Prostate gland (tissue), 2 donors: ENCODE data around the gene PTPRCAP. TPM values are rescaled to one million over a fixed set of nuclear protein-coding genes. Genes with fewer than 3 reads are reported as not detected.
A peak's percentile ranks its signal among the peaks of the same experiment; 100 is the strongest.

Source experiments
- DNase-seq: peaks from one replicate; pipeline ENCODE4 v3.0.0-alpha.2; 2019; ENCODE audit warnings: low spot score
- H3K27ac ChIP-seq, 2 donors: fragments of 200-600 bp; sonication (generic); 2 replicates each; pipeline ENCODE4 v1.5.1; 2017 to 2019
- H3K27me3 ChIP-seq: fragments of 200-600 bp; sonication (generic); replicated peaks from 2 replicates; pipeline ENCODE4 v1.5.1; 2019; ENCODE audit not compliant: insufficient read depth
- H3K36me3 ChIP-seq, 2 donors: fragments of 200-600 bp; sonication (generic); 1 replicate in 1 of 2; 2 replicates in 1 of 2; pipeline versions ENCODE4 v1.5.1 to v1.8.1; 2017 to 2019
- H3K4me1 ChIP-seq: fragments of 200-600 bp; sonication (generic); replicated peaks from 2 replicates; pipeline ENCODE4 v1.5.1; 2019
- H3K4me3 ChIP-seq, 2 donors: fragments of 200-600 bp; sonication (generic); 2 replicates each; pipeline ENCODE4 v1.5.1; 2017 to 2019
- H3K9me3 ChIP-seq: fragments of 200-600 bp; sonication (generic); 2 replicates; pipeline ENCODE4 v1.5.1; 2017
- CTCF ChIP-seq, 4 experiments: fragments of 200-600 bp in 2 of 4; fragments of 450-650 bp in 2 of 4; sonication (generic) in 2 of 4; IDR thresholded peaks; 1 replicate in 3 of 4; 2 replicates in 1 of 4; pipeline ENCODE4 v1.5.1; 2016 to 2019; ENCODE audit warnings: antibody characterized with exemption in 4 of 4, mild to moderate bottlenecking in 2 of 4, moderate library complexity in 2 of 4
- POLR2A ChIP-seq: fragments of 450-650 bp; IDR thresholded peaks from one replicate; pipeline ENCODE4 v1.6.1; 2016; ENCODE audit warnings: antibody characterized with exemption, mild to moderate bottlenecking
- POLR2AphosphoS5 ChIP-seq: sonication (generic); formaldehyde crosslinking; IDR thresholded peaks from one replicate; pipeline ENCODE4 v1.6.1; 2017; ENCODE audit warnings: antibody characterized with exemption
- WGBS: methylation state at CpG from one replicate; pipeline ENCODE4 v1.1.5; 2018; 5-methylcytosine and 5-hydroxymethylcytosine counted together
- intact Hi-C: fragments of 100-400 bp; cut with DNase I; formaldehyde crosslinking; loops from one replicate; pipeline ENCODE4 v1.14.2; 2022
- total RNA-seq, 2 donors: library from RNA; depleted of rRNA; stranded (reverse); fragments of >200 nt; gene quantifications; one replicate each; pipeline ENCODE4 v1.1.0, GENCODE V29; 2016

PTPRCAP gene
- total RNA-seq, 2 donors from 2014 or later: 2.9 to 5.9 TPM

GRCh38 chr11:67418476-67419281 lies 18.8 kb downstream of the PTPRCAP start:
- Histone ChIP-seq H3K9me3 (no peaks in the 10 kb centered on the region), H3K4me1 (peaks cover 11% of the 10 kb centered on the region), H3K4me3 (no peak overlapping the region), H3K36me3 (no peaks in the 10 kb centered on the region), H3K27me3 (no peaks in the 10 kb centered on the region), H3K27ac (no peak overlapping the region)
- no peak for DNase-seq
- intact Hi-C loops: no loop called here
- WGBS: 62% methylated on average over 26 of the region's 26 CpGs
- no peak for TF ChIP-seq POLR2A
- no peak for TF ChIP-seq POLR2AphosphoS5
- no peak for TF ChIP-seq CTCF (IDR thresholded peaks at IDR 0.05)

GRCh38 chr11:67417425-67417824 lies 20.1 kb downstream of the PTPRCAP start:
- Histone ChIP-seq H3K36me3 (no peaks in the 10 kb centered on the region), H3K9me3 (no peaks in the 10 kb centered on the region), H3K27me3 (no peaks in the 10 kb centered on the region), H3K4me3 (no peak overlapping the region), H3K27ac (no peak overlapping the region), H3K4me1 (peaks cover 11% of the 10 kb centered on the region)
- 82% methylated on average over 12 of the region's 12 CpGs for WGBS
- TF ChIP-seq POLR2AphosphoS5 (no peak), POLR2A (no peak), CTCF (IDR thresholded peaks at IDR 0.05) (no peak)
- intact Hi-C loops: no loop called here
- no peak for DNase-seq

- DNase-seq: peak; percentile 44
- WGBS: 46% methylated on average over 21 of the region's 21 CpGs
- Histone ChIP-seq H3K27me3 (no peaks in the 10 kb centered on the region), H3K36me3 (no peaks in the 10 kb centered on the region), H3K4me3 (no peak overlapping the region), H3K4me1 (peaks cover 11% of the 10 kb centered on the region), H3K9me3 (no peaks in the 10 kb centered on the region), H3K27ac (no peak overlapping the region)
- TF ChIP-seq CTCF (IDR thresholded peaks at IDR 0.05) (no peak), POLR2A (no peak), POLR2AphosphoS5 (no peak)
- intact Hi-C loops: no loop called here
Measured at GRCh38 chr11:67416416-67417335, 20.8 kb downstream of the PTPRCAP start.

GRCh38 chr11:67415501-67416304 lies 21.8 kb downstream of the PTPRCAP start, which contains the start of gene CARNS1:
Gene CARNS1 (plus strand): TSS chr11:67415678. CDS start chr11:67416200, 522 bp downstream.
- Histone ChIP-seq H3K4me1 (peaks cover 11% of the 10 kb centered on the region), H3K27ac (no peak within 1 kb of the TSS), H3K27me3 (no peaks in the 10 kb centered on the region), H3K4me3 (peak within 1 kb of the TSS; percentile 18 to 30), H3K9me3 (no peaks in the 10 kb centered on the region), H3K36me3 (no peaks in the 10 kb centered on the region)
- intact Hi-C loops: no loop called here
- 4% methylated on average over 26 of the region's 67 CpGs for WGBS
- TF ChIP-seq POLR2AphosphoS5 (no peak), CTCF (IDR thresholded peaks at IDR 0.05) (no peak), POLR2A (no peak)
- DNase-seq: no peak
